ENCODE data around the gene MYO5A.

The MYO5A gene

GRCh38 chr15:52326756-52327155, 201.9 kb downstream of the MYO5A start:
- no peaks in the 10 kb centered on the region for H3K9me2 ChIP-seq (ENCODE audit: low read depth, low read length)
- H3K27ac ChIP-seq (ENCODE audit: low read depth, low read length, poor library complexity, severe bottlenecking): no peak overlapping the region
- no peak overlapping the region for H2AFZ ChIP-seq (ENCODE audit: low read length)
- H4K20me1 ChIP-seq (ENCODE audit: insufficient read depth, low read length): no peaks in the 10 kb centered on the region
- H3K9me3 ChIP-seq (ENCODE audit: low read length): no peaks in the 10 kb centered on the region
- H3K4me2 ChIP-seq (ENCODE audit: low read length): no peak overlapping the region
- H3K4me1 ChIP-seq (ENCODE audit: insufficient read depth, low read length, severe bottlenecking): peaks cover 7% of the 10 kb centered on the region
- H3F3A ChIP-seq (ENCODE audit: insufficient read depth, low read length): no peaks in the 10 kb centered on the region
- no peaks in the 10 kb centered on the region for H3K27me3 ChIP-seq (ENCODE audit: insufficient read depth, low read length)
- no peak overlapping the region for H3K9ac ChIP-seq (ENCODE audit: low read length)
- TF ChIP-seq, protein P1, sequence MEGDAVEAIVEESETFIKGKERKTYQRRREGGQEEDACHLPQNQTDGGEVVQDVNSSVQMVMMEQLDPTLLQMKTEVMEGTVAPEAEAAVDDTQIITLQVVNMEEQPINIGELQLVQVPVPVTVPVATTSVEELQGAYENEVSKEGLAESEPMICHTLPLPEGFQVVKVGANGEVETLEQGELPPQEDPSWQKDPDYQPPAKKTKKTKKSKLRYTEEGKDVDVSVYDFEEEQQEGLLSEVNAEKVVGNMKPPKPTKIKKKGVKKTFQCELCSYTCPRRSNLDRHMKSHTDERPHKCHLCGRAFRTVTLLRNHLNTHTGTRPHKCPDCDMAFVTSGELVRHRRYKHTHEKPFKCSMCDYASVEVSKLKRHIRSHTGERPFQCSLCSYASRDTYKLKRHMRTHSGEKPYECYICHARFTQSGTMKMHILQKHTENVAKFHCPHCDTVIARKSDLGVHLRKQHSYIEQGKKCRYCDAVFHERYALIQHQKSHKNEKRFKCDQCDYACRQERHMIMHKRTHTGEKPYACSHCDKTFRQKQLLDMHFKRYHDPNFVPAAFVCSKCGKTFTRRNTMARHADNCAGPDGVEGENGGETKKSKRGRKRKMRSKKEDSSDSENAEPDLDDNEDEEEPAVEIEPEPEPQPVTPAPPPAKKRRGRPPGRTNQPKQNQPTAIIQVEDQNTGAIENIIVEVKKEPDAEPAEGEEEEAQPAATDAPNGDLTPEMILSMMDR (IDR thresholded peaks at IDR 0.05; ENCODE audit: low read length): no peak
- TF ChIP-seq EZH2 (IDR thresholded peaks at IDR 0.05; ENCODE audit: borderline replicate concordance, low read length): no peak
- H3K79me2 ChIP-seq (ENCODE audit: insufficient read depth, low read length): no peaks in the 10 kb centered on the region
- no peak overlapping the region for H3K4me3 ChIP-seq (ENCODE audit: low read depth, low read length, poor library complexity, severe bottlenecking)
- H3K36me3 ChIP-seq (ENCODE audit: insufficient read depth, low read length): peaks cover 13% of the 10 kb centered on the region; the same call in 1 of the 2 replicates

GRCh38 chr15:52324109-52324508, 204.6 kb downstream of the MYO5A start:
- Histone ChIP-seq H4K20me1 (ENCODE audit: insufficient read depth, low read length) (no peaks in the 10 kb centered on the region), H3K36me3 (ENCODE audit: insufficient read depth, low read length) (peaks cover 24% of the 10 kb centered on the region), H3K9me2 (ENCODE audit: low read depth, low read length) (no peaks in the 10 kb centered on the region)

GRCh38 chr15:52318729-52319500, 209.8 kb downstream of the MYO5A start:
- TF ChIP-seq, protein P1 (IDR thresholded peaks at IDR 0.05; ENCODE audit: low read length): no peak
- TF ChIP-seq EZH2 (IDR thresholded peaks at IDR 0.05; ENCODE audit: borderline replicate concordance, low read length): no peak
- Histone ChIP-seq H3K79me2 (ENCODE audit: insufficient read depth, low read length) (no peaks in the 10 kb centered on the region), H4K20me1 (ENCODE audit: insufficient read depth, low read length) (no peaks in the 10 kb centered on the region), H3F3A (ENCODE audit: insufficient read depth, low read length) (no peaks in the 10 kb centered on the region), H3K4me2 (ENCODE audit: low read length) (no peak overlapping the region), H3K36me3 (ENCODE audit: insufficient read depth, low read length) (peaks cover 37% of the 10 kb centered on the region), H3K9ac (ENCODE audit: low read length) (no peak overlapping the region), H3K9me2 (ENCODE audit: low read depth, low read length) (no peaks in the 10 kb centered on the region), H2AFZ (ENCODE audit: low read length) (no peak overlapping the region), H3K4me3 (ENCODE audit: low read depth, low read length, poor library complexity, severe bottlenecking) (no peak overlapping the region), H3K27ac (ENCODE audit: low read depth, low read length, poor library complexity, severe bottlenecking) (no peak overlapping the region), H3K9me3 (ENCODE audit: low read length) (no peaks in the 10 kb centered on the region), H3K27me3 (ENCODE audit: insufficient read depth, low read length) (no peaks in the 10 kb centered on the region), H3K4me1 (ENCODE audit: insufficient read depth, low read length, severe bottlenecking) (no peaks in the 10 kb centered on the region)

More at GRCh38 chr15:52324109-52324508, 204.6 kb downstream of the MYO5A start:
- Histone ChIP-seq H3K27me3 (ENCODE audit: insufficient read depth, low read length) (no peaks in the 10 kb centered on the region), H3K4me2 (ENCODE audit: low read length) (no peak overlapping the region), H3K4me1 (ENCODE audit: insufficient read depth, low read length, severe bottlenecking) (no peaks in the 10 kb centered on the region), H3K9ac (ENCODE audit: low read length) (no peak overlapping the region), H2AFZ (ENCODE audit: low read length) (no peak overlapping the region), H3K4me3 (ENCODE audit: low read depth, low read length, poor library complexity, severe bottlenecking) (no peak overlapping the region), H3F3A (ENCODE audit: insufficient read depth, low read length) (no peaks in the 10 kb centered on the region), H3K9me3 (ENCODE audit: low read length) (no peaks in the 10 kb centered on the region), H3K27ac (ENCODE audit: low read depth, low read length, poor library complexity, severe bottlenecking) (no peak overlapping the region), H3K79me2 (ENCODE audit: insufficient read depth, low read length) (no peaks in the 10 kb centered on the region)
- TF ChIP-seq, protein P1 (IDR thresholded peaks at IDR 0.05; ENCODE audit: low read length): no peak
- TF ChIP-seq EZH2 (IDR thresholded peaks at IDR 0.05; ENCODE audit: borderline replicate concordance, low read length): no peak
